DOHH2 (cell line): ENCODE results near the gene FBXO34.

Experiments used
- CTCF ChIP-seq: fragments of 200-600 bp; sonication (generic); IDR thresholded peaks from one replicate; pipeline ENCODE4 v1.5.1; 2014; ENCODE audit warnings: antibody characterized with exemption, mild to moderate bottlenecking, low read depth, low read length; ENCODE audit not compliant: poor library complexity, severe bottlenecking
- EZH2phosphoT487 ChIP-seq: fragments of 200-600 bp; sonication (generic); IDR thresholded peaks from 2 replicates; pipeline ENCODE4 v1.6.1; 2017; ENCODE audit warnings: borderline replicate concordance, mild to moderate bottlenecking, antibody characterized with exemption, low read length, moderate library complexity, mixed read lengths

GRCh38 chr14:55373784-55374705, 102.8 kb downstream of the FBXO34 start:
- TF ChIP-seq CTCF (no peak), EZH2phosphoT487 (no peak)
